Heart left ventricle (tissue), 16 donors: Measurements from ENCODE around the gene TAS2R60. TPM values are rescaled to one million over a fixed set of nuclear protein-coding genes. Genes with fewer than 3 reads are reported as not detected.

Experiments used
- ATAC-seq, 4 donors: fragments of 200-7000 bp; cut with Tn5 transposase; one replicate each; pipeline ENCODE4 v1.9.1; 2020 to 2022; ENCODE audit warnings: moderate library complexity in 4 of 4, mild to moderate bottlenecking in 3 of 4, moderate number of reproducible peaks in 1 of 4
- DNase-seq, 5 donors: peaks; one replicate each; pipeline ENCODE4 v3.0.0-alpha.2; 2020
- H3K27ac ChIP-seq, 12 donors: fragments of 200-600 bp; sonication (generic) in 4 of 12; one replicate each; pipeline versions ENCODE4 v1.5.0 to v1.8.0; 2016 to 2022; ENCODE audit warnings: mild to moderate bottlenecking in 2 of 12
- H3K27me3 ChIP-seq, 9 donors: fragments of 200-600 bp; sonication (generic) in 2 of 9; one replicate each; pipeline versions ENCODE4 v1.5.1 to v1.8.0; 2016 to 2022; ENCODE audit warnings: mild to moderate bottlenecking in 3 of 9
- H3K36me3 ChIP-seq, 9 donors: fragments of 200-600 bp; sonication (generic) in 2 of 9; one replicate each; pipeline versions ENCODE4 v1.5.0 to v1.8.0; 2018 to 2022; ENCODE audit warnings: mild to moderate bottlenecking in 2 of 9
- H3K4me1 ChIP-seq, 12 donors: fragments of 200-600 bp; sonication (generic) in 4 of 12; one replicate each; pipeline versions ENCODE4 v1.5.0 to v1.8.0; 2016 to 2022; ENCODE audit warnings: mild to moderate bottlenecking in 3 of 12
- H3K4me3 ChIP-seq, 12 donors: fragments of 200-600 bp; sonication (generic) in 4 of 12; one replicate each; pipeline versions ENCODE4 v1.5.0 to v1.8.0; 2017 to 2022; ENCODE audit warnings: mild to moderate bottlenecking in 9 of 12, moderate library complexity in 4 of 12
- H3K9me3 ChIP-seq, 12 donors: fragments of 200-600 bp; sonication (generic) in 4 of 12; one replicate each; pipeline versions ENCODE4 v1.5.0 to v1.8.0; 2016 to 2022; ENCODE audit warnings: mild to moderate bottlenecking in 1 of 12
- POLR2A ChIP-seq, 2 donors: fragments of 450-650 bp; IDR thresholded peaks; one replicate each; pipeline ENCODE4 v1.6.1; 2017; ENCODE audit warnings: antibody characterized with exemption in 2 of 2, mild to moderate bottlenecking in 2 of 2, moderate library complexity in 2 of 2
- WGBS, 4 donors: extraction: QIAGEN DNeasy Blood & Tissue Kit in 2 of 4; methylation state at CpG; one replicate each; pipeline versions ENCODE4 v1.1.5 to v1.1.7; 2013 to 2018; 5-methylcytosine and 5-hydroxymethylcytosine counted together
- intact Hi-C, 10 donors: fragments of 100-400 bp; cut with DNase I; formaldehyde crosslinking; loops; one replicate each; pipeline versions ENCODE4 v1.11.1 to v1.14.2; 2022
- long read RNA-seq, 3 donors: library from polyadenylated mRNA; unstranded; transcript quantifications; one replicate each; pipeline ENCODE4 v2.0.0, GENCODE V29; 2020 to 2021
- polyA plus RNA-seq, 2 donors: library from polyadenylated mRNA; stranded (reverse); fragments of 200-250 nt; gene quantifications; one replicate each; pipeline ENCODE4 v1.2.3, GENCODE V29; 2013
- total RNA-seq, 9 donors: library from RNA; depleted of rRNA in 2 of 9; stranded (reverse); fragments of >200 nt in 2 of 9; fragmentation: NEBNext Ultra II Directional in 3 of 9; extraction: Animal tissue kit (Norgen Biotek cat#: 25700) in 3 of 9; gene quantifications; one replicate each; pipeline versions ENCODE4 v1.1.0 to v1.2.4, GENCODE V29; 2016 to 2023
- TF ChIP-seq, protein P1 (sequence below), 12 donors: fragments of 200-600 bp; sonication (generic) in 4 of 12; IDR thresholded peaks; one replicate each; pipeline versions ENCODE4 v1.5.0 to v1.8.0; 2018 to 2022; ENCODE audit warnings: antibody characterized with exemption in 12 of 12, mild to moderate bottlenecking in 5 of 12
- donor health status: ischemic (EF 13 %, LVEDD 7.1; RV severe dilation, severe dysfunction).
- donor health status: healthy with polysubstance abuse.
- donor health status: DM: no; HTN: yes; CAD: no.
- donor health status: DM: no; HTN: no; CAD: no.
- donor health status: ischemic (EF 25% LVEDD 6.9; RV normal size, moderate dysfunction).
- donor health status: ischemic (EF 25% LVEDD 5.7; RV mildly dilated, moderate dysfunction).
- donor health status: healthy.
- donor health status: DM: yes; HTN: yes; CAD: no.
- donor health status: ischemic (EF 35%, LVEDD 5.7; RV mildly dilated, moderate dysfunction).
- donor health status: nonischemic (EF 11% LVEDD 7.7; RV severe dilation, severe dysfunction).
- donor health status: DM: yes; HTN: yes; CAD: no.
- donor health status: PGD.
- donor health status: ischemic (EF 29% LVEDD 5.4; RV normal size, mild dysfunction).
- donor health status: nonischemic (EF 23%, LVEDD 6.1; RV moderate dilation, normal function).

Gene TAS2R60, protein sequence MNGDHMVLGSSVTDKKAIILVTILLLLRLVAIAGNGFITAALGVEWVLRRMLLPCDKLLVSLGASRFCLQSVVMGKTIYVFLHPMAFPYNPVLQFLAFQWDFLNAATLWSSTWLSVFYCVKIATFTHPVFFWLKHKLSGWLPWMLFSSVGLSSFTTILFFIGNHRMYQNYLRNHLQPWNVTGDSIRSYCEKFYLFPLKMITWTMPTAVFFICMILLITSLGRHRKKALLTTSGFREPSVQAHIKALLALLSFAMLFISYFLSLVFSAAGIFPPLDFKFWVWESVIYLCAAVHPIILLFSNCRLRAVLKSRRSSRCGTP
- total RNA-seq: not detected
- not detected for polyA plus RNA-seq
- long read RNA-seq, donor 1: 0 reads
- long read RNA-seq, donor 2: 0 reads
- long read RNA-seq, donor 3: 0 reads

DNA sequence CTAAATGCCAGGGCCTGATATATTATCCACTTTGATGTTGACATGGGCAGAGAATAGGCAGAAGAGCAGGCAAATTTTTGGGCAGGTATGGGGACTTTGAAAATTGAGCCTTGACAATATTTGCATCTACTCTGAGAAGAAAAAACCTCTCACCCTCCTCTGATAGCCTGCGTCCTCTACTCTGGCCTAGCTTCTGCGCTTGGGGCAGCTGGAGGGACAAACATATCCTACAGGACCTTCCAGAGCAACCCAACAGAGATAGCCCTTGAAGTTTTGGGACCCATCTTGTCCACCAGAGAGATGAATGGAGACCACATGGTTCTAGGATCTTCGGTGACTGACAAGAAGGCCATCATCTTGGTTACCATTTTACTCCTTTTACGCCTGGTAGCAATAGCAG, at the start of gene TAS2R60:
TAS2R60 (plus strand) TSS at position 301 of the 400 bp plus-strand sequence; CDS start at position 301, 0 bp downstream.
- Histone ChIP-seq H3K27me3 (peaks cover 0 to 15% (median 0%) of the 10 kb centered on the region in 9 donors), H3K27ac (no peak within 1 kb of the TSS), H3K4me1 (no peaks in the 10 kb centered on the region), H3K36me3 (no peaks in the 10 kb centered on the region), H3K4me3 (no peak within 1 kb of the TSS), H3K9me3 (no peaks in the 10 kb centered on the region)
- ATAC-seq (no peak), DNase-seq (no peak)
- 68 to 96% (median 88%) methylated on average over 4 of the region's 4 CpGs for WGBS, 4 donors
- TF ChIP-seq, protein P1, sequence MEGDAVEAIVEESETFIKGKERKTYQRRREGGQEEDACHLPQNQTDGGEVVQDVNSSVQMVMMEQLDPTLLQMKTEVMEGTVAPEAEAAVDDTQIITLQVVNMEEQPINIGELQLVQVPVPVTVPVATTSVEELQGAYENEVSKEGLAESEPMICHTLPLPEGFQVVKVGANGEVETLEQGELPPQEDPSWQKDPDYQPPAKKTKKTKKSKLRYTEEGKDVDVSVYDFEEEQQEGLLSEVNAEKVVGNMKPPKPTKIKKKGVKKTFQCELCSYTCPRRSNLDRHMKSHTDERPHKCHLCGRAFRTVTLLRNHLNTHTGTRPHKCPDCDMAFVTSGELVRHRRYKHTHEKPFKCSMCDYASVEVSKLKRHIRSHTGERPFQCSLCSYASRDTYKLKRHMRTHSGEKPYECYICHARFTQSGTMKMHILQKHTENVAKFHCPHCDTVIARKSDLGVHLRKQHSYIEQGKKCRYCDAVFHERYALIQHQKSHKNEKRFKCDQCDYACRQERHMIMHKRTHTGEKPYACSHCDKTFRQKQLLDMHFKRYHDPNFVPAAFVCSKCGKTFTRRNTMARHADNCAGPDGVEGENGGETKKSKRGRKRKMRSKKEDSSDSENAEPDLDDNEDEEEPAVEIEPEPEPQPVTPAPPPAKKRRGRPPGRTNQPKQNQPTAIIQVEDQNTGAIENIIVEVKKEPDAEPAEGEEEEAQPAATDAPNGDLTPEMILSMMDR (IDR thresholded peaks at IDR 0.05): no peak
- no peak for TF ChIP-seq POLR2A (IDR thresholded peaks at IDR 0.05)
- intact Hi-C loops: no loop called here

GRCh38 chr7:143394068-143394467, 49.2 kb upstream of the TAS2R60 start:
- Histone ChIP-seq H3K36me3 (peaks cover 0 to 37% (median 22%) of the 10 kb centered on the region in 9 donors), H3K27me3 (no peaks in the 10 kb centered on the region), H3K4me1 (peaks cover 2 to 70% (median 48%) of the 10 kb centered on the region in 12 donors), H3K4me3 (no peak overlapping the region), H3K9me3 (no peaks in the 10 kb centered on the region), H3K27ac (no peak overlapping the region)
- TF ChIP-seq POLR2A (IDR thresholded peaks at IDR 0.05): no peak
- TF ChIP-seq, protein P1 (IDR thresholded peaks at IDR 0.05): no peak
- ATAC-seq (no peak), DNase-seq (no peak)
- WGBS, 4 donors: 96 to 97% (median 96%) methylated on average over 6 of the region's 6 CpGs
- intact Hi-C loops: no loop called here

- WGBS, 4 donors: 80 to 90% (median 85%) methylated on average over 5 to 6 of the region's 6 CpGs
- no peak for TF ChIP-seq POLR2A (IDR thresholded peaks at IDR 0.05)
- TF ChIP-seq, protein P1 (IDR thresholded peaks at IDR 0.05): no peak
- DNase-seq (no peak), ATAC-seq (no peak)
- H3K4me3 ChIP-seq: no peak overlapping the region
- H3K9me3 ChIP-seq: no peaks in the 10 kb centered on the region
- H3K4me1 ChIP-seq: peaks cover 2 to 63% (median 46%) of the 10 kb centered on the region in 12 donors
- no peak overlapping the region for H3K27ac ChIP-seq
- no peaks in the 10 kb centered on the region for H3K27me3 ChIP-seq
- H3K36me3 ChIP-seq: peaks cover 0 to 30% (median 15%) of the 10 kb centered on the region in 9 donors
- intact Hi-C loops: no loop called here
Measured at GRCh38 chr7:143394777-143395176, 48.5 kb upstream of the TAS2R60 start.
